ENCODE measurements around the gene DNAJB12.

DNAJB12 gene

GRCh38 chr10:72336259-72337038, 18.3 kb downstream of the DNAJB12 start:
- no peak for TF ChIP-seq CTCF (IDR thresholded peaks at IDR 0.05; ENCODE audit: control insufficient read depth, extremely low read depth, insufficient read depth)

GRCh38 chr10:72335394-72336258, 19.1 kb downstream of the DNAJB12 start:
- no peak for DNase-seq (ENCODE audit: low read depth)
- TF ChIP-seq CTCF (IDR thresholded peaks at IDR 0.05; ENCODE audit: control insufficient read depth, extremely low read depth, insufficient read depth) = no peak
- no peak overlapping the region for H3K4me3 ChIP-seq (ENCODE audit: low read depth, low read length)

More at GRCh38 chr10:72336259-72337038, 18.3 kb downstream of the DNAJB12 start:
- no peak for DNase-seq (ENCODE audit: low read depth)
- no peak overlapping the region for H3K4me3 ChIP-seq (ENCODE audit: low read depth, low read length)

GRCh38 chr10:72334825-72335393, 19.8 kb downstream of the DNAJB12 start:
- no peak for TF ChIP-seq CTCF (IDR thresholded peaks at IDR 0.05; ENCODE audit: control insufficient read depth, extremely low read depth, insufficient read depth)
- no peak for DNase-seq (ENCODE audit: low read depth)

GRCh38 chr10:72334196-72334824, 20.4 kb downstream of the DNAJB12 start:
- no peak for TF ChIP-seq CTCF (IDR thresholded peaks at IDR 0.05; ENCODE audit: control insufficient read depth, extremely low read depth, insufficient read depth)
- no peak for DNase-seq (ENCODE audit: low read depth)

More at GRCh38 chr10:72334825-72335393, 19.8 kb downstream of the DNAJB12 start:
- no peak overlapping the region for H3K4me3 ChIP-seq (ENCODE audit: low read depth, low read length)

GRCh38 chr10:72333112-72334015, 21.4 kb downstream of the DNAJB12 start:
- no peak for DNase-seq (ENCODE audit: low read depth)
- no peak for TF ChIP-seq CTCF (IDR thresholded peaks at IDR 0.05; ENCODE audit: control insufficient read depth, extremely low read depth, insufficient read depth)
- no peak overlapping the region for H3K4me3 ChIP-seq (ENCODE audit: low read depth, low read length)

More at GRCh38 chr10:72334196-72334824, 20.4 kb downstream of the DNAJB12 start:
- no peak overlapping the region for H3K4me3 ChIP-seq (ENCODE audit: low read depth, low read length)

All from LNCaP clone FGC (cell line).